Uterus (tissue), 4 donors: ENCODE data around the gene DHX38. TPM values are rescaled to one million over a fixed set of nuclear protein-coding genes. Genes with fewer than 3 reads are reported as not detected.

ENCODE experiments used
- DNase-seq, 2 donors: peaks; one replicate each; pipeline ENCODE4 v3.0.0-alpha.2; 2019 to 2020
- H3K27ac ChIP-seq, 2 donors: fragments of 200-600 bp; sonication (generic); 1 replicate in 1 of 2; 2 replicates in 1 of 2; pipeline ENCODE4 v1.5.1; 2016 to 2018
- H3K27me3 ChIP-seq, 2 donors: fragments of 200-600 bp; sonication (generic); one replicate each; pipeline ENCODE4 v1.5.1; 2018 to 2019; ENCODE audit warnings: control low read depth in 1 of 2
- H3K36me3 ChIP-seq, 2 donors: fragments of 200-600 bp; sonication (generic); one replicate each; pipeline ENCODE4 v1.5.1; 2019; ENCODE audit warnings: control low read depth in 1 of 2
- H3K4me1 ChIP-seq, 2 donors: fragments of 200-600 bp; sonication (generic); one replicate each; pipeline ENCODE4 v1.5.1; 2018 to 2019; ENCODE audit warnings: control low read depth in 1 of 2
- H3K4me3 ChIP-seq, 2 donors: fragments of 200-600 bp; sonication (generic); 1 replicate in 1 of 2; 2 replicates in 1 of 2; pipeline ENCODE4 v1.5.1; 2018 to 2019; ENCODE audit warnings: mild to moderate bottlenecking in 1 of 2
- H3K9me3 ChIP-seq, 2 donors: fragments of 200-600 bp; sonication (generic); one replicate each; pipeline ENCODE4 v1.5.1; 2019; ENCODE audit warnings: control low read depth in 1 of 2
- CTCF ChIP-seq, 4 experiments: fragments of 200-600 bp in 2 of 4; fragments of 450-650 bp in 2 of 4; sonication (generic) in 2 of 4; IDR thresholded peaks; one replicate each; pipeline ENCODE4 v1.5.1; 2016 to 2019; ENCODE audit warnings: antibody characterized with exemption in 4 of 4, mild to moderate bottlenecking in 2 of 4, moderate library complexity in 1 of 4
- POLR2A ChIP-seq, 2 donors: fragments of 450-650 bp; IDR thresholded peaks; one replicate each; pipeline ENCODE4 v1.6.1; 2016; ENCODE audit warnings: antibody characterized with exemption in 2 of 2, mild to moderate bottlenecking in 1 of 2, moderate library complexity in 1 of 2
- intact Hi-C: fragments of 100-400 bp; cut with DNase I; formaldehyde crosslinking; loops from one replicate; pipeline ENCODE4 v1.15.1; 2023; ENCODE audit warnings: low total_unique reads
- total RNA-seq, 4 donors: library from RNA; depleted of rRNA in 3 of 4; stranded (reverse); fragments of >200 nt in 3 of 4; gene quantifications; one replicate each; pipeline versions ENCODE4 v1.1.0 to v1.2.4, GENCODE V29; 2014 to 2023
- donor health status: DM: yes; HTN: yes; CAD: no.

Gene DHX38
- total RNA-seq, 4 donors from 2014 or later, result 12.8 to 73.6 (median 41.5) TPM

GRCh38 chr16:72107371-72107770, 13.7 kb downstream of the DHX38 start:
- intact Hi-C loops, result no loop called here
- Histone ChIP-seq H3K36me3 (no peaks in the 10 kb centered on the region), H3K9me3 (no peaks in the 10 kb centered on the region), H3K27me3 (no peaks in the 10 kb centered on the region), H3K27ac (no peak overlapping the region), H3K4me3 (no peak overlapping the region), H3K4me1 (no peaks in the 10 kb centered on the region)
- TF ChIP-seq POLR2A (IDR thresholded peaks at IDR 0.05) (no peak), CTCF (IDR thresholded peaks at IDR 0.05) (no peak)
- no peak for DNase-seq

- no peak overlapping the region for H3K4me3 ChIP-seq
- no peaks in the 10 kb centered on the region for H3K9me3 ChIP-seq
- no peak overlapping the region for H3K27ac ChIP-seq
- intact Hi-C loops, result no loop called here
- TF ChIP-seq POLR2A (IDR thresholded peaks at IDR 0.05) (no peak), CTCF (IDR thresholded peaks at IDR 0.05) (no peak)
- no peaks in the 10 kb centered on the region for H3K4me1 ChIP-seq
- H3K36me3 ChIP-seq, result no peaks in the 10 kb centered on the region
- no peaks in the 10 kb centered on the region for H3K27me3 ChIP-seq
- DNase-seq, result no peak
These were observed 14.9 kb downstream of the DHX38 start for GRCh38 chr16:72108353-72109102.

- Histone ChIP-seq H3K27ac (no peak overlapping the region), H3K27me3 (no peaks in the 10 kb centered on the region), H3K9me3 (no peaks in the 10 kb centered on the region), H3K36me3 (no peaks in the 10 kb centered on the region), H3K4me3 (no peak overlapping the region), H3K4me1 (no peaks in the 10 kb centered on the region)
- intact Hi-C loops, result no loop called here
- DNase-seq, result no peak
- TF ChIP-seq POLR2A (IDR thresholded peaks at IDR 0.05) (no peak), CTCF (IDR thresholded peaks at IDR 0.05) (no peak)
These were observed 15.7 kb downstream of the DHX38 start for GRCh38 chr16:72109300-72109699.

- H3K4me1 ChIP-seq, result no peaks in the 10 kb centered on the region
- H3K4me3 ChIP-seq, result no peak overlapping the region
- TF ChIP-seq POLR2A (IDR thresholded peaks at IDR 0.05), result no peak
- TF ChIP-seq CTCF (IDR thresholded peaks at IDR 0.05), result no peak
- no peaks in the 10 kb centered on the region for H3K36me3 ChIP-seq
- intact Hi-C loops, result no loop called here
- no peaks in the 10 kb centered on the region for H3K9me3 ChIP-seq
- no peak for DNase-seq
- H3K27me3 ChIP-seq, result no peaks in the 10 kb centered on the region
- H3K27ac ChIP-seq, result no peak overlapping the region
These were observed 16.4 kb downstream of the DHX38 start for GRCh38 chr16:72109966-72110530.
